AG09309 (cell line): Measurements from ENCODE around the gene TMEM31.
"Not testable (repeated sequence)": the region's sequence is repeated elsewhere in the genome, so short reads cannot be mapped to it uniquely, and the experiment has no call there.

ENCODE experiments used
- DNase-seq: peaks from one replicate; pipeline ENCODE4 v3.0.0-alpha.2; 2010; ENCODE audit warnings: low read depth
- H3K4me3 ChIP-seq: 2 replicates; pipeline ENCODE4 v1.5.1; 2011; ENCODE audit warnings: mild to moderate bottlenecking, low read depth, low read length, moderate library complexity; ENCODE audit not compliant: control insufficient read depth
- TF ChIP-seq, protein P1 (sequence below): IDR thresholded peaks from 2 replicates; pipeline ENCODE4 v1.5.1; 2011; ENCODE audit warnings: mild to moderate bottlenecking, low read depth, low read length, inconsistent platforms; ENCODE audit not compliant: insufficient read depth, control insufficient read depth; ENCODE audit errors: missing control alignments

TMEM31 gene

DNA sequence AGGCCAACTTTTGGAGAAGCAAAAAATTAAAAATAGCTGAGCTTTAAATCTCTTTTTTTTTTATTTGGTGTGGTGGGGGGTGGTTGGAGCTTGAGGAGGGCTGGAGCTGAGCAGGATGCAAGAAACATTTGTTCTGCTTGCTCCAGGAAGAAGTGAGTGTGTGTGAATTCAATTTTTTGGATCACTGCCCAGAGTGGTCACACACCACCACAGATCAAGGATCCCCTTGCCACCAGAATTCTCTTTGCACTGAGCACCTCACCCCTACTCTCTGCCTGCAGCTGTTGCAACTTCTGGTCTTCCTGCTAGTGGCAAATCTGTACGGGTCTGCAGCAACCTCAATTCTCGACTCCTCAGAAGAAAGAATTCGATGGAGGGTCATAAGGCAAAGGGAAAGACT is 46.0 kb downstream of the TMEM31 start:
- no peak overlapping the region for H3K4me3 ChIP-seq
- no peak for DNase-seq
- TF ChIP-seq, protein P1, sequence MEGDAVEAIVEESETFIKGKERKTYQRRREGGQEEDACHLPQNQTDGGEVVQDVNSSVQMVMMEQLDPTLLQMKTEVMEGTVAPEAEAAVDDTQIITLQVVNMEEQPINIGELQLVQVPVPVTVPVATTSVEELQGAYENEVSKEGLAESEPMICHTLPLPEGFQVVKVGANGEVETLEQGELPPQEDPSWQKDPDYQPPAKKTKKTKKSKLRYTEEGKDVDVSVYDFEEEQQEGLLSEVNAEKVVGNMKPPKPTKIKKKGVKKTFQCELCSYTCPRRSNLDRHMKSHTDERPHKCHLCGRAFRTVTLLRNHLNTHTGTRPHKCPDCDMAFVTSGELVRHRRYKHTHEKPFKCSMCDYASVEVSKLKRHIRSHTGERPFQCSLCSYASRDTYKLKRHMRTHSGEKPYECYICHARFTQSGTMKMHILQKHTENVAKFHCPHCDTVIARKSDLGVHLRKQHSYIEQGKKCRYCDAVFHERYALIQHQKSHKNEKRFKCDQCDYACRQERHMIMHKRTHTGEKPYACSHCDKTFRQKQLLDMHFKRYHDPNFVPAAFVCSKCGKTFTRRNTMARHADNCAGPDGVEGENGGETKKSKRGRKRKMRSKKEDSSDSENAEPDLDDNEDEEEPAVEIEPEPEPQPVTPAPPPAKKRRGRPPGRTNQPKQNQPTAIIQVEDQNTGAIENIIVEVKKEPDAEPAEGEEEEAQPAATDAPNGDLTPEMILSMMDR: no peak

DNA sequence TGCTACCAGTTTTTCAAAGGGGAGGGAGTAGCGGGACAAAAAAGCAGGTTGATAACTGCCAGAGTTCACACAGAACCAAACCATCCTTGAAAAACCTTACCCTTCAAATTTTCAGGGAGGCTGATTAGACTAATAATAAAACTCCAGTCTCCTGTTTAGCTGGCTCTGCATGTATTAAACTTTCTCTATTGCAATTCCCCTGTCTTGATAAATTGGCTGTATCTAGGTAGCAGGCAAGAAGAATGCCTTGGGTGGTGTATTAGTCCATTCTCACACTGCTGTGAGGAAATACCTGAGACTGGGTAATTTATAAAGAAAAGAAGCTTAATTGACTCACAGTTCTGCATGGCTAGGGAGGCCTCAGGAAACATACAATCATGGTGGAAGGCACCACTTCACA is 47.8 kb downstream of the TMEM31 start:
- H3K4me3 ChIP-seq: no peak overlapping the region
- DNase-seq: no peak
- TF ChIP-seq, protein P1: no peak

DNA sequence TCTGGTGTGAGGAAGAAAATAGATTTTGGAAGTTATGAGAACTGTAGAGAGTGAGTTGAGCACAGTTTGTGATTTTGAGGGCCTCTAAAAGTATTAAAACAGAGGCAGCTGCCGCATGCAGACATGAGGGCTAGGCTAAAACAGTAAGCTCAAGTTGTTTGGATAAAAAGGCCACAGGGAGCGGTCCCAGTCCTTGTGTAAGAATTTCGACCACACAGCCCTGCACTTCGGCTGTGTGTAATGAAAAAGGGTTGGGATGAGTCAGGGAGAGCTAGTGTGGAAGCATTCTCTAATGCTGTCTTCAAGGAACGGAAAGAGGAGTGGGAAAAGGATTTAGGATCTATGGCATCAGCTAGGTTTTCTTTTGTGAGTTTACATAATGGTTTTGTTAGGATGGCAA is 52.8 kb downstream of the TMEM31 start:
- not testable (repeated sequence) for H3K4me3 ChIP-seq, DNase-seq
